Raji (cell line): Measurements from ENCODE around the gene TMEM176A.

ENCODE experiments used
- POLR2A ChIP-seq: IDR thresholded peaks from 2 replicates; pipeline ENCODE4 v1.6.1; 2011; ENCODE audit warnings: low read depth, low read length, control low read depth; ENCODE audit not compliant: insufficient read depth

Gene TMEM176A

GRCh38 chr7:150851492-150852370 lies 51.2 kb downstream of the TMEM176A start:
- no peak for TF ChIP-seq POLR2A

DNA sequence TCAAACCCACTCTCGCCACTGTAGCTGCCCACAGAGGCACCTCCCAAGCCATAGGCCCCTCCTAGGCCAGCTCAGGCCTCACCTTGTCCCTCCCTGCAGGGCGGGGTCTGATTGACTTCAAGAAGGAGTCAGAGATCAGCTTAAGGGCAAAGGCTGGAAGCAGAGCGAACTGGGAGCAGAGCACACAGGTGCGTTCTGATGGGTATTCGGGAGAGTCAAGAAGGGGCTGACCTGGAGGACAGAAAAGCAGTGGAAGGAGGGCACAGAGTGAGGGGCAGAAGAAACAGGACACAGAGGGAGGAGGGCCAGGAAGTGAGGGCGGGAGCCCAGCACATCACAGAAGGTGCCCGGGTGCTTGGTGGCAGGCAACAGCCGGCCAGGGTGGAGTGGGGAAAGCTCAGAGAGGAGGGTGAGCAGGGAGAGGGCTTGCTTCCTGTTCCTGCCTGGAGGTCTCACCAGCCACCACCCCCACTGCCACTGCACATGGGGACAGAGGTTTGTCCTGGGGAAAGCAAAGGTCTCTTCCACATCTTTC lies 51.9 kb downstream of the TMEM176A start, which contains the start of gene AOC1:
TSS of gene AOC1 (plus strand) at position 147 of the 535 bp plus-strand sequence. CDS start 3,954 bp downstream, outside the sequence.
- TF ChIP-seq POLR2A: no peak

- TF ChIP-seq POLR2A: no peak
These were observed 53.8 kb downstream of the TMEM176A start for GRCh38 chr7:150854066-150855000.
